Sigmoid colon (tissue), 7 donors: Measurements from ENCODE around the gene RAPGEF2. TPM values are rescaled to one million over a fixed set of nuclear protein-coding genes. Genes with fewer than 3 reads are reported as not detected.

Source experiments
- DNase-seq: peaks from one replicate; pipeline ENCODE4 v3.0.0-alpha.2; 2019
- H3K27ac ChIP-seq, 4 donors: fragments of 200-600 bp; sonication (generic); one replicate each; pipeline ENCODE4 v1.5.1; 2016 to 2019; ENCODE audit warnings: mild to moderate bottlenecking in 1 of 4
- H3K27me3 ChIP-seq, 3 donors: fragments of 200-600 bp; sonication (generic); one replicate each; pipeline ENCODE4 v1.5.1; 2019; ENCODE audit warnings: mild to moderate bottlenecking in 1 of 3
- H3K36me3 ChIP-seq, 4 donors: fragments of 200-600 bp; sonication (generic); one replicate each; pipeline ENCODE4 v1.5.1; 2016 to 2019
- H3K4me1 ChIP-seq, 4 donors: fragments of 200-600 bp; sonication (generic); one replicate each; pipeline ENCODE4 v1.5.1; 2017 to 2019
- H3K4me3 ChIP-seq, 4 donors: fragments of 200-600 bp; sonication (generic); one replicate each; pipeline ENCODE4 v1.5.1; 2017 to 2019; ENCODE audit warnings: mild to moderate bottlenecking in 2 of 4, moderate library complexity in 1 of 4
- H3K9me3 ChIP-seq, 4 donors: fragments of 200-600 bp in 3 of 4; sonication (generic) in 3 of 4; one replicate each; pipeline versions ENCODE4 v1.5.1 to v1.6.1; 2013 to 2019
- CTCF ChIP-seq, 4 experiments: fragments of 450-650 bp in 3 of 4; fragments of 200-600 bp in 1 of 4; IDR thresholded peaks; one replicate each; pipeline ENCODE4 v1.5.1; 2016 to 2019; ENCODE audit warnings: antibody characterized with exemption in 4 of 4, mild to moderate bottlenecking in 3 of 4, moderate library complexity in 2 of 4
- EP300 ChIP-seq, 4 donors: sonication (generic); formaldehyde crosslinking; IDR thresholded peaks; one replicate each; pipeline ENCODE4 v1.6.1; 2017; ENCODE audit warnings: antibody characterized with exemption in 4 of 4
- POLR2A ChIP-seq, 2 donors: fragments of 450-650 bp; IDR thresholded peaks; one replicate each; pipeline ENCODE4 v1.6.1; 2016; ENCODE audit warnings: antibody characterized with exemption in 2 of 2, mild to moderate bottlenecking in 2 of 2, moderate library complexity in 2 of 2
- POLR2AphosphoS5 ChIP-seq, 4 donors: sonication (generic); formaldehyde crosslinking; IDR thresholded peaks; one replicate each; pipeline ENCODE4 v1.6.1; 2017; ENCODE audit warnings: antibody characterized with exemption in 4 of 4
- WGBS, 2 donors: extraction: QIAGEN DNeasy Blood & Tissue Kit; methylation state at CpG; one replicate each; pipeline ENCODE4 v1.1.7; 2013; 5-methylcytosine and 5-hydroxymethylcytosine counted together
- intact Hi-C: fragments of 100-400 bp; cut with DNase I; formaldehyde crosslinking; loops from one replicate; pipeline ENCODE4 v1.15.1; 2023
- polyA plus RNA-seq, 3 donors: library from polyadenylated mRNA; stranded (reverse); fragments of 200-250 nt; gene quantifications; one replicate each; pipeline ENCODE4 v1.2.3, GENCODE V29; 2013
- total RNA-seq, 4 donors: library from RNA; depleted of rRNA; stranded (reverse); fragments of >200 nt; gene quantifications; one replicate each; pipeline ENCODE4 v1.1.0, GENCODE V29; 2016
- donor health status: healthy with polysubstance abuse.
- donor health status: Bipolar disorder and iron deficiency.
- donor health status: healthy.

The RAPGEF2 gene
- total and polyA plus RNA-seq, 7 donors = 7.8 to 63.1 (median 34.2) TPM

- Histone ChIP-seq H3K4me1 (peaks cover 0 to 50% (median 39%) of the 10 kb centered on the region in 4 donors), H3K36me3 (no peaks in the 10 kb centered on the region), H3K27ac (peak overlapping the region; percentile 97 to 98 (median 98)), H3K27me3 (no peaks in the 10 kb centered on the region), H3K4me3 (peak overlapping the region; percentile 84 to 98 (median 95)), H3K9me3 (no peaks in the 10 kb centered on the region)
- DNase-seq = no peak
- intact Hi-C loops = loop anchor here (5.0 kb wide), 4 partner anchors 52 to 248 kb away; no protein-coding TSS in a partner anchor
- TF ChIP-seq CTCF (IDR thresholded peaks at IDR 0.05) (peak in 2 of 4 experiments; percentile 0 to 12), POLR2A (IDR thresholded peaks at IDR 0.05) (no peak), POLR2AphosphoS5 (IDR thresholded peaks at IDR 0.05) (no peak)
- WGBS, 2 donors = 8 to 23% methylated on average over 9 of the region's 9 CpGs
Observed at GRCh38 chr4:159104694-159105414, 2.0 kb downstream of the RAPGEF2 start.

GRCh38 chr4:159105761-159106243 lies 2.9 kb downstream of the RAPGEF2 start:
- Histone ChIP-seq H3K9me3 (no peaks in the 10 kb centered on the region), H3K27ac (peak overlapping the region; percentile 97 to 98 (median 98)), H3K4me1 (peaks cover 0 to 52% (median 39%) of the 10 kb centered on the region in 4 donors), H3K4me3 (peak overlapping the region; percentile 84 to 98 (median 95)), H3K27me3 (no peaks in the 10 kb centered on the region), H3K36me3 (no peaks in the 10 kb centered on the region)
- no peak for DNase-seq
- intact Hi-C loops = loop anchor here (5.0 kb wide), 1 partner anchor 51 kb away; no protein-coding TSS in a partner anchor
- 63 to 71% methylated on average over 4 of the region's 4 CpGs for WGBS, 2 donors
- TF ChIP-seq POLR2AphosphoS5 (IDR thresholded peaks at IDR 0.05) (no peak), CTCF (IDR thresholded peaks at IDR 0.05) (no peak), EP300 (IDR thresholded peaks at IDR 0.05) (no peak), POLR2A (IDR thresholded peaks at IDR 0.05) (no peak)

- intact Hi-C loops = loop anchor here (5.0 kb wide), 1 partner anchor 51 kb away; no protein-coding TSS in a partner anchor
- Histone ChIP-seq H3K36me3 (no peaks in the 10 kb centered on the region), H3K4me3 (no peak overlapping the region), H3K27me3 (no peaks in the 10 kb centered on the region), H3K27ac (peak overlapping the region in 1 of 4 donors; percentile 97), H3K9me3 (no peaks in the 10 kb centered on the region), H3K4me1 (peaks cover 0 to 52% (median 39%) of the 10 kb centered on the region in 4 donors)
- 69 to 87% methylated on average over 4 of the region's 4 CpGs for WGBS, 2 donors
- TF ChIP-seq EP300 (IDR thresholded peaks at IDR 0.05) (no peak), POLR2A (IDR thresholded peaks at IDR 0.05) (no peak), CTCF (IDR thresholded peaks at IDR 0.05) (no peak), POLR2AphosphoS5 (IDR thresholded peaks at IDR 0.05) (no peak)
- DNase-seq = no peak
Observed at GRCh38 chr4:159106636-159107035, 3.8 kb downstream of the RAPGEF2 start.

GRCh38 chr4:159107203-159107925 lies 4.5 kb downstream of the RAPGEF2 start:
- no peak for TF ChIP-seq POLR2A (IDR thresholded peaks at IDR 0.05)
- no peak for TF ChIP-seq CTCF (IDR thresholded peaks at IDR 0.05)
- no peak for TF ChIP-seq POLR2AphosphoS5 (IDR thresholded peaks at IDR 0.05)
- TF ChIP-seq EP300 (IDR thresholded peaks at IDR 0.05) = no peak
- H3K36me3 ChIP-seq = no peaks in the 10 kb centered on the region
- no peaks in the 10 kb centered on the region for H3K9me3 ChIP-seq
- 36 to 54% methylated on average over 2 of the region's 2 CpGs for WGBS, 2 donors
- no peak overlapping the region for H3K4me3 ChIP-seq
- no peaks in the 10 kb centered on the region for H3K27me3 ChIP-seq
- no peak overlapping the region for H3K27ac ChIP-seq
- peaks cover 0 to 49% (median 38%) of the 10 kb centered on the region in 4 donors for H3K4me1 ChIP-seq
- intact Hi-C loops = loop anchor here (5.0 kb wide), 1 partner anchor 50 kb away; no protein-coding TSS in a partner anchor
- no peak for DNase-seq
